Measurements from ENCODE around the gene ADGRB3.
A peak's percentile ranks its signal among the peaks of the same experiment; 100 is the strongest.
"Not testable (repeated sequence)": the region's sequence is repeated elsewhere in the genome, so short reads cannot be mapped to it uniquely, and the experiment has no call there.

Gene ADGRB3

GRCh38 chr6:68649669-68650068 is 14.6 kb downstream of the ADGRB3 start:
- DNase-seq (ENCODE audit: low spot score) = no peak

- DNase-seq (ENCODE audit: low spot score) = no peak
Observed at GRCh38 chr6:68650142-68650541, 15.1 kb downstream of the ADGRB3 start.

GRCh38 chr6:68651011-68651985 is 16.2 kb downstream of the ADGRB3 start:
- DNase-seq (ENCODE audit: low spot score) = peak; percentile 62

GRCh38 chr6:68652117-68652536 is 17.0 kb downstream of the ADGRB3 start:
- peak; percentile 78 for DNase-seq (ENCODE audit: low spot score)

GRCh38 chr6:68653074-68653705 is 18.1 kb downstream of the ADGRB3 start:
- peak; percentile 46 for DNase-seq (ENCODE audit: low spot score)

- DNase-seq (ENCODE audit: low spot score) = no peak
Observed at GRCh38 chr6:68653706-68654089, 18.6 kb downstream of the ADGRB3 start.

- DNase-seq (ENCODE audit: low spot score) = peak; percentile 63
Observed at GRCh38 chr6:68654134-68654533, 19.1 kb downstream of the ADGRB3 start.

- DNase-seq (ENCODE audit: low spot score) = no peak
Observed at GRCh38 chr6:68655028-68655427, 19.9 kb downstream of the ADGRB3 start.

GRCh38 chr6:68657374-68658139 is 22.5 kb downstream of the ADGRB3 start:
- no peak for DNase-seq (ENCODE audit: low spot score)

GRCh38 chr6:68658338-68658737 is 23.3 kb downstream of the ADGRB3 start:
- no peak for DNase-seq (ENCODE audit: low spot score)

- no peak for DNase-seq (ENCODE audit: low spot score)
Observed at GRCh38 chr6:68673255-68673654, 38.2 kb downstream of the ADGRB3 start.

GRCh38 chr6:68675548-68675947 is 40.5 kb downstream of the ADGRB3 start:
- DNase-seq (ENCODE audit: low spot score) = no peak

GRCh38 chr6:68676094-68676493 is 41.0 kb downstream of the ADGRB3 start:
- DNase-seq (ENCODE audit: low spot score) = not testable (repeated sequence)

GRCh38 chr6:68677058-68677457 is 42.0 kb downstream of the ADGRB3 start:
- DNase-seq (ENCODE audit: low spot score) = no peak

GRCh38 chr6:68679399-68679798 is 44.3 kb downstream of the ADGRB3 start:
- DNase-seq (ENCODE audit: low spot score) = no peak

- no peak for DNase-seq (ENCODE audit: low spot score)
Observed at GRCh38 chr6:68680264-68680663, 45.2 kb downstream of the ADGRB3 start.

GRCh38 chr6:68689910-68690309 is 54.8 kb downstream of the ADGRB3 start:
- DNase-seq (ENCODE audit: low spot score) = no peak

- DNase-seq (ENCODE audit: low spot score) = peak; percentile 69
Observed at GRCh38 chr6:68691120-68691519, 56.0 kb downstream of the ADGRB3 start.

GRCh38 chr6:68693271-68693670 is 58.2 kb downstream of the ADGRB3 start:
- no peak for DNase-seq (ENCODE audit: low spot score)

- no peak for DNase-seq (ENCODE audit: low spot score)
Observed at GRCh38 chr6:68695403-68695802, 60.3 kb downstream of the ADGRB3 start.

- DNase-seq (ENCODE audit: low spot score) = no peak
Observed at GRCh38 chr6:68695838-68696237, 60.8 kb downstream of the ADGRB3 start.

GRCh38 chr6:68697394-68697793 is 62.3 kb downstream of the ADGRB3 start:
- DNase-seq (ENCODE audit: low spot score) = no peak

All from pons (tissue), 1 donor.